ENCODE data around the gene SHISAL1. TPM values are rescaled to one million over a fixed set of nuclear protein-coding genes. Genes with fewer than 3 reads are reported as not detected.
A peak's percentile ranks its signal among the peaks of the same experiment; 100 is the strongest.

The SHISAL1 gene
- total RNA-seq, 1 donor from 2014 or later, result 7.6 TPM

- Histone ChIP-seq H3K27ac (no peak overlapping the region), H3K4me1 (peaks cover 24% of the 10 kb centered on the region), H3K36me3 (no peaks in the 10 kb centered on the region), H3K27me3 (no peaks in the 10 kb centered on the region), H3K4me3 (no peak overlapping the region), H3K9me3 (no peaks in the 10 kb centered on the region)
- intact Hi-C loops (cut with DNase I), result no loop called here
- DNase-seq (ENCODE audit: extremely low spot score in 2 of 2), result no peak
- TF ChIP-seq CTCF (IDR thresholded peaks at IDR 0.05) (no peak), POLR2A (IDR thresholded peaks at IDR 0.05) (no peak), POLR2AphosphoS5 (IDR thresholded peaks at IDR 0.05; ENCODE audit: insufficient read depth in 1 of 2, low read depth in 1 of 2) (no peak)
Measured at GRCh38 chr22:44293876-44294275, 18.9 kb downstream of the SHISAL1 start.

GRCh38 chr22:44293034-44293433 lies 19.7 kb downstream of the SHISAL1 start:
- Histone ChIP-seq H3K4me1 (peaks cover 27% of the 10 kb centered on the region), H3K27me3 (no peaks in the 10 kb centered on the region), H3K4me3 (no peak overlapping the region), H3K27ac (no peak overlapping the region), H3K9me3 (no peaks in the 10 kb centered on the region), H3K36me3 (no peaks in the 10 kb centered on the region)
- TF ChIP-seq POLR2AphosphoS5 (IDR thresholded peaks at IDR 0.05; ENCODE audit: insufficient read depth in 1 of 2, low read depth in 1 of 2) (no peak), POLR2A (IDR thresholded peaks at IDR 0.05) (no peak), CTCF (IDR thresholded peaks at IDR 0.05) (no peak)
- intact Hi-C loops (cut with DNase I), result no loop called here
- no peak for DNase-seq (ENCODE audit: extremely low spot score in 2 of 2)

GRCh38 chr22:44292521-44292920 lies 20.2 kb downstream of the SHISAL1 start:
- intact Hi-C loops (cut with DNase I), result no loop called here
- TF ChIP-seq CTCF (IDR thresholded peaks at IDR 0.05), result no peak
- TF ChIP-seq POLR2A (IDR thresholded peaks at IDR 0.05), result no peak
- no peak for TF ChIP-seq POLR2AphosphoS5 (IDR thresholded peaks at IDR 0.05; ENCODE audit: insufficient read depth in 1 of 2, low read depth in 1 of 2)
- Histone ChIP-seq H3K4me1 (peaks cover 31% of the 10 kb centered on the region), H3K9me3 (no peaks in the 10 kb centered on the region), H3K27me3 (no peaks in the 10 kb centered on the region), H3K36me3 (no peaks in the 10 kb centered on the region), H3K27ac (peak overlapping the region; percentile 30), H3K4me3 (no peak overlapping the region)
- DNase-seq (ENCODE audit: extremely low spot score in 2 of 2), result no peak

- intact Hi-C loops (cut with DNase I), result no loop called here
- H3K27ac ChIP-seq, result peak overlapping the region; percentile 56
- no peaks in the 10 kb centered on the region for H3K9me3 ChIP-seq
- H3K4me1 ChIP-seq, result peaks cover 32% of the 10 kb centered on the region
- no peaks in the 10 kb centered on the region for H3K27me3 ChIP-seq
- no peak for DNase-seq (ENCODE audit: extremely low spot score in 2 of 2)
- no peak for TF ChIP-seq CTCF (IDR thresholded peaks at IDR 0.05)
- no peak for TF ChIP-seq POLR2A (IDR thresholded peaks at IDR 0.05)
- peak in 1 of 2 donors; percentile 64 for TF ChIP-seq POLR2AphosphoS5 (IDR thresholded peaks at IDR 0.05; ENCODE audit: insufficient read depth in 1 of 2, low read depth in 1 of 2)
- no peaks in the 10 kb centered on the region for H3K36me3 ChIP-seq
- H3K4me3 ChIP-seq, result no peak overlapping the region
Measured at GRCh38 chr22:44291674-44292360, 20.9 kb downstream of the SHISAL1 start.

- H3K27ac ChIP-seq, result peak overlapping the region; percentile 56
- H3K4me1 ChIP-seq, result peaks cover 32% of the 10 kb centered on the region
- no peaks in the 10 kb centered on the region for H3K27me3 ChIP-seq
- no peak for DNase-seq (ENCODE audit: extremely low spot score in 2 of 2)
- H3K4me3 ChIP-seq, result no peak overlapping the region
- H3K36me3 ChIP-seq, result no peaks in the 10 kb centered on the region
- intact Hi-C loops (cut with DNase I), result no loop called here
- TF ChIP-seq POLR2A (IDR thresholded peaks at IDR 0.05), result no peak
- TF ChIP-seq POLR2AphosphoS5 (IDR thresholded peaks at IDR 0.05; ENCODE audit: insufficient read depth in 1 of 2, low read depth in 1 of 2), result no peak
- TF ChIP-seq CTCF (IDR thresholded peaks at IDR 0.05), result no peak
- H3K9me3 ChIP-seq, result no peaks in the 10 kb centered on the region
Measured at GRCh38 chr22:44291265-44291664, 21.5 kb downstream of the SHISAL1 start.
